Activated T-helper 1 cell treated with anti-CD3 and anti-CD28 coated beads, Interleukin-12 subunit alpha, Interleukin-12 subunit beta, Interleukin-2, Interleukin-4 antibody, amounts not matched to agents 30 ng/mL and 10 ng/mL and 1 ng/mL, durations not matched to agents 14 hours and 24 hours and 36 hours (primary cell): ENCODE data around the gene DNAH6. TPM values are rescaled to one million over a fixed set of nuclear protein-coding genes. Genes with fewer than 3 reads are reported as not detected.

Experiments
- DNase-seq: peaks from one replicate; pipeline ENCODE4 v3.0.0; 2021; ENCODE audit warnings: low spot score
- H3K27ac Mint-ChIP-seq: one replicate; pipeline ENCODE4 v1.8.0; 2021; ENCODE audit warnings: mild to moderate bottlenecking, mixed read lengths
- H3K27me3 Mint-ChIP-seq: one replicate; pipeline ENCODE4 v1.8.0; 2022; ENCODE audit warnings: mild to moderate bottlenecking, moderate library complexity, mixed read lengths; ENCODE audit not compliant: insufficient read depth
- H3K36me3 Mint-ChIP-seq: one replicate; pipeline ENCODE4 v1.8.0; 2021; ENCODE audit warnings: low read depth, mixed read lengths
- H3K4me1 Mint-ChIP-seq: one replicate; pipeline ENCODE4 v1.8.0; 2021; ENCODE audit warnings: low read depth, mixed read lengths
- H3K4me3 Mint-ChIP-seq: one replicate; pipeline ENCODE4 v1.8.0; 2021; ENCODE audit warnings: mild to moderate bottlenecking, moderate library complexity, mixed read lengths
- H3K9me3 Mint-ChIP-seq: one replicate; pipeline ENCODE4 v1.8.0; 2021; ENCODE audit warnings: mixed read lengths
- intact Hi-C: fragments of 100-400 bp; cut with micrococcal nuclease; formaldehyde crosslinking; loops from one replicate; pipeline ENCODE4 v1.15.1; 2024
- total RNA-seq: library from RNA; stranded (reverse); gene quantifications from 2 replicates; pipeline ENCODE4 v1.2.3, GENCODE V29; 2022

The DNAH6 gene
- total RNA-seq, 1 donor from 2014 or later: 0.16 TPM

DNA sequence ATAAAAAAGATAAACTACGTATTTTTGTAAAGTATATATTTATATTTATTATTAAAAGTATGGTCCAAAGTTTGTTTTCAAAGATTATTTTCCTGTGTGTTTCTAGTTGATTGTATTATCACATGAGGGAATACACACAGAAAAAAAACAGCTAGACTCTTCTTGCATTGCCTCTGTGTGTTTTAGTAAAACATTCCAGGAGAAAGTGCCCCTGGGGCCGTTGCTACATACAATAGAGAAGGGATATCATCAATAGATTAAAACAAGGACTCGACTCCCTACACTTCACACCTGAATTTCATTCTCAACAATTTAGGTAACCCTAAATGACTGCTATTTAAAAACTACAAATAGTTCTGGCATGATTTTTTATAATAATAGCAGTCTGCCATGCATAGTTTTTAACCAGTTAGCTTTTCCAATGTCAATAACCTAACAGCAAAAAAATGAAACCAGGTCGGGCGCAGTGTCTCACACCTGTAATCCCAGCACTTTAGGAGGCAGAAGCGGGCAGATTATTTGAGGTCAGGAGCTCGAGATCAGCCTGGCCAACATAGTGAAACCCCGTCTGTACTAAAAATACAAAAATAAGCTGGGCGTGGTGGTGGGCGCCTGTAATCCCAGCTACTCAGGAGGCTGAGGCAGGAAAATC lies 171.3 kb downstream of the DNAH6 start:
- Mint-ChIP-seq H3K4me1 (peaks cover 9% of the 10 kb centered on the region), H3K27me3 (no peaks in the 10 kb centered on the region), H3K9me3 (no peaks in the 10 kb centered on the region), H3K4me3 (no peak overlapping the region), H3K27ac (no peak overlapping the region), H3K36me3 (no peaks in the 10 kb centered on the region)
- intact Hi-C loops: no loop called here
- no peak for DNase-seq

- Mint-ChIP-seq H3K27me3 (no peaks in the 10 kb centered on the region), H3K36me3 (no peaks in the 10 kb centered on the region), H3K4me1 (peaks cover 20% of the 10 kb centered on the region), H3K27ac (no peak overlapping the region), H3K4me3 (no peak overlapping the region), H3K9me3 (no peaks in the 10 kb centered on the region)
- DNase-seq: no peak
- intact Hi-C loops: no loop called here
Observed at GRCh38 chr2:84690225-84690624, 173.9 kb downstream of the DNAH6 start.

DNA sequence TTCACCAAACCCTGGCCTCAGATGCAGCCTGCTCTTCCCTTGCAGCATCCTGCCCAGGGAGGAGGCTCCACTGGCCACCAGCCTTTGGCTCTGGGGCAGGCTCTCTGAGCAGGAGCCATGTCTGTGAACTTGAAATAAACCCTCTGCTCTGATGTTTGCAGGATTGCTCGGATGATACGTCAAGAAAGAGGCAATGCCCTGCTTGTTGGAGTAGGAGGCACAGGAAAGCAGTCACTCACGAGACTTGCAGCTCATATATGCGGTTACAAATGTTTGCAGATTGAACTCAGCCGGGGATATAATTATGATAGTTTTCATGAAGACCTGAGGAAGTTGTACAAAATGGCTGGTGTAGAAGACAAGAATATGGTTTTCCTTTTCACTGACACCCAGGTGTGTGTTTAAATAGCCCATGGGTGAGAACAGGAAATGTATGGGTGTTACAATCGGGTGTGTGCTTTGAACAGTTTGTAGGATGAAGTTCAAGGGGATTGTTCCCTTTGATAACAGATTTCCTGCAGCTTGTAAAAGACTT lies 177.9 kb downstream of the DNAH6 start:
- intact Hi-C loops: no loop called here
- H3K9me3 Mint-ChIP-seq: peaks cover under 1% of the 10 kb centered on the region
- no peak overlapping the region for H3K4me3 Mint-ChIP-seq
- H3K27ac Mint-ChIP-seq: peak overlapping the region; percentile 2
- H3K27me3 Mint-ChIP-seq: peaks cover 2% of the 10 kb centered on the region
- peaks cover 11% of the 10 kb centered on the region for H3K4me1 Mint-ChIP-seq
- H3K36me3 Mint-ChIP-seq: no peaks in the 10 kb centered on the region
- no peak for DNase-seq

- intact Hi-C loops: no loop called here
- no peak overlapping the region for H3K4me3 Mint-ChIP-seq
- H3K4me1 Mint-ChIP-seq: peaks cover 11% of the 10 kb centered on the region
- peaks cover 19% of the 10 kb centered on the region for H3K9me3 Mint-ChIP-seq
- H3K27ac Mint-ChIP-seq: no peak overlapping the region
- no peak for DNase-seq
- H3K27me3 Mint-ChIP-seq: peaks cover 2% of the 10 kb centered on the region
- H3K36me3 Mint-ChIP-seq: peaks cover 2% of the 10 kb centered on the region
Observed at GRCh38 chr2:84697895-84698294, 181.6 kb downstream of the DNAH6 start.

- H3K27me3 Mint-ChIP-seq: peaks cover 2% of the 10 kb centered on the region
- H3K36me3 Mint-ChIP-seq: peaks cover 2% of the 10 kb centered on the region
- no peak for DNase-seq
- H3K9me3 Mint-ChIP-seq: peaks cover 19% of the 10 kb centered on the region
- no peak overlapping the region for H3K27ac Mint-ChIP-seq
- no peak overlapping the region for H3K4me3 Mint-ChIP-seq
- intact Hi-C loops: no loop called here
- H3K4me1 Mint-ChIP-seq: no peaks in the 10 kb centered on the region
Observed at GRCh38 chr2:84700006-84700405, 183.7 kb downstream of the DNAH6 start.

DNA sequence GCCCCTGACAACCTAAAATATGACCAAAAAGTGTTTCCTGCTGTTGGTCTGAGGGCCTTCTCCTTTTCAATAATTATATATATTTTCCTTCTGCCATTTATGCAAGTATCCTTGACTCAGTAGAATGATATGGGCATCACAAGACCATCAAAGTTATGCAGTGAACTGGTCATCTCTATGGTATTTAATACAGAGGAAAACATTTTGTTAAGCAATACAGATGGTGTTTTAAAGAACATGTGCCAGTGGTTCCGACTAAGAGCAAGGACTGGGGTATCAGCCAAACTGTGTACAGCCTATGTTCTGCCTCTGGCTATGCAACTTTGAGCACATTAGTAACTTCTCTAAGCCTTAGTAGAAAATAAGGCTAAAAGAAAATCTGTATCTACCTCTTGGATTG lies 185.6 kb downstream of the DNAH6 start:
- H3K4me3 Mint-ChIP-seq: no peak overlapping the region
- no peaks in the 10 kb centered on the region for H3K27me3 Mint-ChIP-seq
- H3K4me1 Mint-ChIP-seq: no peaks in the 10 kb centered on the region
- no peak overlapping the region for H3K27ac Mint-ChIP-seq
- intact Hi-C loops: no loop called here
- H3K36me3 Mint-ChIP-seq: peaks cover 2% of the 10 kb centered on the region
- H3K9me3 Mint-ChIP-seq: peaks cover 19% of the 10 kb centered on the region
- DNase-seq: no peak

GRCh38 chr2:84702941-84703340 lies 186.6 kb downstream of the DNAH6 start:
- DNase-seq: no peak
- H3K27ac Mint-ChIP-seq: no peak overlapping the region
- no peaks in the 10 kb centered on the region for H3K4me1 Mint-ChIP-seq
- no peak overlapping the region for H3K4me3 Mint-ChIP-seq
- peaks cover 19% of the 10 kb centered on the region for H3K9me3 Mint-ChIP-seq
- intact Hi-C loops: no loop called here
- peaks cover 2% of the 10 kb centered on the region for H3K36me3 Mint-ChIP-seq
- H3K27me3 Mint-ChIP-seq: no peaks in the 10 kb centered on the region

- intact Hi-C loops: no loop called here
- no peak for DNase-seq
- Mint-ChIP-seq H3K36me3 (peaks cover 2% of the 10 kb centered on the region), H3K4me3 (no peak overlapping the region), H3K27ac (no peak overlapping the region), H3K4me1 (no peaks in the 10 kb centered on the region), H3K9me3 (peaks cover 19% of the 10 kb centered on the region), H3K27me3 (no peaks in the 10 kb centered on the region)
Observed at GRCh38 chr2:84703831-84704230, 187.5 kb downstream of the DNAH6 start.

GRCh38 chr2:84704505-84705244 lies 188.4 kb downstream of the DNAH6 start:
- Mint-ChIP-seq H3K4me1 (no peaks in the 10 kb centered on the region), H3K27ac (no peak overlapping the region), H3K27me3 (no peaks in the 10 kb centered on the region), H3K36me3 (peaks cover 2% of the 10 kb centered on the region), H3K9me3 (peaks cover 17% of the 10 kb centered on the region), H3K4me3 (no peak overlapping the region)
- intact Hi-C loops: no loop called here
- DNase-seq: no peak

- intact Hi-C loops: no loop called here
- no peak overlapping the region for H3K27ac Mint-ChIP-seq
- H3K36me3 Mint-ChIP-seq: peaks cover 2% of the 10 kb centered on the region
- H3K4me3 Mint-ChIP-seq: no peak overlapping the region
- H3K27me3 Mint-ChIP-seq: no peaks in the 10 kb centered on the region
- H3K9me3 Mint-ChIP-seq: peaks cover 5% of the 10 kb centered on the region
- no peak for DNase-seq
- no peaks in the 10 kb centered on the region for H3K4me1 Mint-ChIP-seq
Observed at GRCh38 chr2:84705858-84706257, 189.6 kb downstream of the DNAH6 start.

GRCh38 chr2:84708442-84708841 lies 192.1 kb downstream of the DNAH6 start:
- H3K9me3 Mint-ChIP-seq: no peaks in the 10 kb centered on the region
- DNase-seq: no peak
- no peaks in the 10 kb centered on the region for H3K36me3 Mint-ChIP-seq
- no peaks in the 10 kb centered on the region for H3K4me1 Mint-ChIP-seq
- peaks cover 2% of the 10 kb centered on the region for H3K27me3 Mint-ChIP-seq
- H3K27ac Mint-ChIP-seq: no peak overlapping the region
- no peak overlapping the region for H3K4me3 Mint-ChIP-seq
- intact Hi-C loops: no loop called here

- Mint-ChIP-seq H3K4me1 (no peaks in the 10 kb centered on the region), H3K9me3 (no peaks in the 10 kb centered on the region), H3K36me3 (no peaks in the 10 kb centered on the region), H3K4me3 (no peak overlapping the region), H3K27ac (no peak overlapping the region), H3K27me3 (peaks cover 2% of the 10 kb centered on the region)
- intact Hi-C loops: no loop called here
- DNase-seq: no peak
Observed at GRCh38 chr2:84711651-84712050, 195.4 kb downstream of the DNAH6 start.

- Mint-ChIP-seq H3K27ac (no peak overlapping the region), H3K4me3 (no peak overlapping the region), H3K36me3 (no peaks in the 10 kb centered on the region), H3K9me3 (no peaks in the 10 kb centered on the region), H3K27me3 (peaks cover 5% of the 10 kb centered on the region), H3K4me1 (peaks cover 8% of the 10 kb centered on the region)
- intact Hi-C loops: no loop called here
- DNase-seq: no peak
Observed at GRCh38 chr2:84713441-84713840, 197.1 kb downstream of the DNAH6 start.
